Panc1 (cell line): ENCODE results near the gene CLCC1.

Experiments used
- CTCF ChIP-seq: fragments of 450-650 bp; IDR thresholded peaks from 2 replicates; pipeline ENCODE4 v1.5.1; 2017; ENCODE audit warnings: mild to moderate bottlenecking
- POLR2AphosphoS5 ChIP-seq: IDR thresholded peaks from 2 replicates; pipeline ENCODE4 v1.6.1; 2012; ENCODE audit warnings: mild to moderate bottlenecking, low read depth, low read length, moderate library complexity
- REST ChIP-seq, 2 experiments: IDR thresholded peaks; 2 replicates each; pipeline ENCODE4 v1.6.1; 2011 to 2012; ENCODE audit warnings: low read depth in 2 of 2, control low read depth in 1 of 2, low read length in 1 of 2, mild to moderate bottlenecking in 1 of 2, moderate library complexity in 1 of 2; ENCODE audit not compliant: insufficient read depth in 1 of 2

GRCh38 chr1:108983114-108983513 lies 19.8 kb upstream of the CLCC1 start:
- TF ChIP-seq POLR2AphosphoS5 = no peak
- TF ChIP-seq CTCF = no peak
- TF ChIP-seq REST (IDR thresholded peaks at IDR 0.05; ENCODE audit: insufficient read depth in 1 of 2, low read depth in 2 of 2, low read length in 1 of 2) = no peak
